Testis (tissue), 3 donors: Measurements from ENCODE around the gene SNX21. TPM values are rescaled to one million over a fixed set of nuclear protein-coding genes. Genes with fewer than 3 reads are reported as not detected.

Source experiments
- DNase-seq: peaks from one replicate; pipeline ENCODE4 v3.0.0-alpha.2; 2019
- H3K27ac ChIP-seq, 2 donors: fragments of 200-600 bp; sonication (generic); one replicate each; pipeline ENCODE4 v1.5.1; 2019
- H3K27me3 ChIP-seq: fragments of 200-600 bp; sonication (generic); one replicate; pipeline ENCODE4 v1.5.1; 2019
- H3K36me3 ChIP-seq: fragments of 200-600 bp; sonication (generic); one replicate; pipeline ENCODE4 v1.5.1; 2017; ENCODE audit warnings: low read depth; ENCODE audit errors: missing control alignments
- H3K4me1 ChIP-seq: fragments of 200-600 bp; sonication (generic); one replicate; pipeline ENCODE4 v1.5.1; 2019
- H3K4me3 ChIP-seq, 2 donors: fragments of 200-600 bp; sonication (generic); one replicate each; pipeline ENCODE4 v1.5.1; 2017 to 2019
- H3K9me3 ChIP-seq: fragments of 200-600 bp; sonication (generic); one replicate; pipeline ENCODE4 v1.5.1; 2017
- POLR2A ChIP-seq: fragments of 450-650 bp; IDR thresholded peaks from one replicate; pipeline ENCODE4 v1.6.1; 2017; ENCODE audit warnings: antibody characterized with exemption, mild to moderate bottlenecking, moderate library complexity
- WGBS, 2 donors: methylation state at CpG; one replicate each; pipeline ENCODE4 v1.1.5; 2018; 5-methylcytosine and 5-hydroxymethylcytosine counted together
- intact Hi-C: fragments of 100-400 bp; cut with DNase I; formaldehyde crosslinking; loops from one replicate; pipeline ENCODE4 v1.15.1; 2023; ENCODE audit warnings: low total_unique reads
- polyA plus RNA-seq: library from polyadenylated mRNA; stranded (reverse); fragments of 350-450 nt; fragmentation: Illumina TruSeq; extraction: RNeasy Lipid Tissue Mini Kit (QIAGEN cat#74804); gene quantifications from one replicate; pipeline ENCODE4 v1.2.3, GENCODE V29; 2014; ENCODE audit warnings: low read depth, low replicate concordance; ENCODE audit not compliant: insufficient read depth
- total RNA-seq, 2 donors: library from RNA; depleted of rRNA; stranded (reverse); fragments of >200 nt; gene quantifications; one replicate each; pipeline ENCODE4 v1.2.3, GENCODE V29; 2016
- TF ChIP-seq, protein P1 (sequence below), 3 experiments: fragments of 450-650 bp in 2 of 3; fragments of 200-600 bp in 1 of 3; sonication (generic) in 1 of 3; IDR thresholded peaks; one replicate each; pipeline ENCODE4 v1.5.1; 2016 to 2019; ENCODE audit warnings: antibody characterized with exemption in 3 of 3, mild to moderate bottlenecking in 2 of 3, moderate library complexity in 1 of 3

SNX21 gene
- total and polyA plus RNA-seq, 3 donors from 2014 or later = 23.9 to 82.4 (median 77.9) TPM

DNA sequence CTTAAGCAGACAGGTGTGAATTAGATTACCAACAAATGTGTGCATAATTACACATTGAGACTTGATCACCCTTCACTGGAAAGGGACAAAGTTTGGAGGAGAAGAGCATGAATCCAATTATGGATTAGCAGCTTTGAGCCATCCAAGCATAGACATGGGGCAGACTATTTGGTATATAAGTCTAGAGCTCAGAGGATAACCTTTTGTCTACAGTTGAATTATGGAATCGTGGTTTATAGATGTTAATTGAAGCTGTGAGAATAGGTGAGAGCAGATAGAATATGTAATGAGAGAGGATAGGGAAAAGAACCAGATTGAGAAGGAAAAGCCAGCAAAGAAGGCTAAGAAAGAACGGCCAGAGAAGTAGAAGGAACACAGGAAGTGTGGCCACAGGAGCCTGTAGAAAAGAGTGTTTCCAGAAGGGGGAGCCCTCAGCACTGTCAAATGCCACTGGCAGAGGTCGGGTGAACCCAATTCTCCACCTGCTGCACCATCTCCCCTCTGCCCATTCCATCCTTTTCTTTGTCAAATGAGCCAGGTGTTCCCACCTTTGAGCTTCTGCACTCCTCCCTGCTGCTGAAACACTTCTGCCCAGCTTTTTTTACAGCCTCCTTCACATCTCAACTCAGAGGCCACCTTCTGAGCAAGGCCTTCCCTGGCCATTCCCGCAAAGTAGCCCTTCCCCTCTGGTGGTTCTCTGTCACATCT lies 34.5 kb upstream of the SNX21 start:
- no peaks in the 10 kb centered on the region for H3K9me3 ChIP-seq
- no peak overlapping the region for H3K27ac ChIP-seq
- H3K4me1 ChIP-seq = no peaks in the 10 kb centered on the region
- peak; percentile 80 for DNase-seq
- intact Hi-C loops = no loop called here
- no peaks in the 10 kb centered on the region for H3K36me3 ChIP-seq
- no peaks in the 10 kb centered on the region for H3K27me3 ChIP-seq
- WGBS, 2 donors = 43 to 51% methylated on average over 4 of the region's 4 CpGs
- no peak for TF ChIP-seq POLR2A
- TF ChIP-seq, protein P1, sequence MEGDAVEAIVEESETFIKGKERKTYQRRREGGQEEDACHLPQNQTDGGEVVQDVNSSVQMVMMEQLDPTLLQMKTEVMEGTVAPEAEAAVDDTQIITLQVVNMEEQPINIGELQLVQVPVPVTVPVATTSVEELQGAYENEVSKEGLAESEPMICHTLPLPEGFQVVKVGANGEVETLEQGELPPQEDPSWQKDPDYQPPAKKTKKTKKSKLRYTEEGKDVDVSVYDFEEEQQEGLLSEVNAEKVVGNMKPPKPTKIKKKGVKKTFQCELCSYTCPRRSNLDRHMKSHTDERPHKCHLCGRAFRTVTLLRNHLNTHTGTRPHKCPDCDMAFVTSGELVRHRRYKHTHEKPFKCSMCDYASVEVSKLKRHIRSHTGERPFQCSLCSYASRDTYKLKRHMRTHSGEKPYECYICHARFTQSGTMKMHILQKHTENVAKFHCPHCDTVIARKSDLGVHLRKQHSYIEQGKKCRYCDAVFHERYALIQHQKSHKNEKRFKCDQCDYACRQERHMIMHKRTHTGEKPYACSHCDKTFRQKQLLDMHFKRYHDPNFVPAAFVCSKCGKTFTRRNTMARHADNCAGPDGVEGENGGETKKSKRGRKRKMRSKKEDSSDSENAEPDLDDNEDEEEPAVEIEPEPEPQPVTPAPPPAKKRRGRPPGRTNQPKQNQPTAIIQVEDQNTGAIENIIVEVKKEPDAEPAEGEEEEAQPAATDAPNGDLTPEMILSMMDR (IDR thresholded peaks at IDR 0.05) = peak in 2 of 3 experiments; percentile 55 to 57
- no peak overlapping the region for H3K4me3 ChIP-seq

DNA sequence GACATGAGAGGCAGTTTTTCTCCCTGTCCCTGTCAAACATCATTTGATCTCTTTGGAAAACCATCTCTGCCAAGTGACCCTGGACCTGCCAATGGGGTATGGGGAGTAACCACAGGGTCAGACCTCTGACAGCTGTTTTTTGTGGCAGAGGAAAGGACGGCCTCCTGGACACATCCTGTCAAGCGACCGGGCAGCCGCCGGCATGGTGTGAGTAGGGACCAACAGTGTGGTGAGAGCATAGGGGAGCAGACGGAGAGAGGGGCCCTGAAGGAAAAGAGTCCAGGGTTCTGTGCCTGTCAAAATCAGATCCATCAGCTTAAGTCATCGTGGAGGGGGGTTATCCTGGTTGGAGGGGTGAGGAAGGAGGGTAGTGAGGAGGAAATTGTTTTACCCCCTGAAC lies 31.7 kb upstream of the SNX21 start:
- TF ChIP-seq, protein P1 (IDR thresholded peaks at IDR 0.05) = no peak
- no peak for TF ChIP-seq POLR2A
- no peak overlapping the region for H3K4me3 ChIP-seq
- no peaks in the 10 kb centered on the region for H3K27me3 ChIP-seq
- no peak overlapping the region for H3K27ac ChIP-seq
- no peak for DNase-seq
- WGBS, 2 donors = 84 to 95% methylated on average over 7 of the region's 7 CpGs
- H3K9me3 ChIP-seq = no peaks in the 10 kb centered on the region
- no peaks in the 10 kb centered on the region for H3K36me3 ChIP-seq
- intact Hi-C loops = no loop called here
- no peaks in the 10 kb centered on the region for H3K4me1 ChIP-seq

DNA sequence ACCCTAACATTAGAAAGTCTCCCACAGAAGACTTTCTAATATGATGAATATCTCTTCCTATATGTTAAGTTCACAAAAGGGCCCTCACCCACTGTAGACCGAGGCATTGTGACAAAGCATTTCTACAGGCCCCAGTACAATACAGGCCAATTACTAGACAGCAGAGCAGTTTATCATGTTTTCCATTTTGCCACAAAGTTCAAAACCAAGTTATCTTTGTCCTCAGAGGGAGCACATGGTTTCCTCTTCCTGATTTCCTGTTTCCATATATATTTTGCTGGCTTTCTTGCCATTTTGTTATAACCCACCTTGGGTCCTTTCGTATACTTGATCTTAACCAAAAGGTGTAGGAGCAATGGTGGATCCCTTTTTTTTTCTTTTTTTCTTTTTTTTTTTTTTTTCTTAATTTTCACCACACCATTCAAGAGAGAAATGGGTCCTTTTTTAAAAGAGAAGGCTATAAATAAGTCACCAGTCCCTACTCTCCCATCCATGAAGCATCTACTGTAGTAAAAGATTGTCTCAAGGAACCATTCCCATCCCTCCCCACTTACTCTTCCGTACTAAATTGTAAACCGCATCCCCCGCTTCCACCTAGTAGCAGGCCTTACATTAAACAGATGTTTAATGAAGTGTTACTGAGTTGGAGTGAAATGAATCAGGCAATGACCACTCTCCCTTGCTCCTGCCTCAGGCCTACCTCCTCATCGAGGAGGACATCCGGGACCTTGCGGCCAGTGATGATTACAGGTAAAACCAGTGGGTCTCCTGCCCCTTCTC lies 23.2 kb upstream of the SNX21 start:
- Histone ChIP-seq H3K4me1 (peaks cover 5% of the 10 kb centered on the region), H3K27ac (no peak overlapping the region), H3K36me3 (no peaks in the 10 kb centered on the region), H3K4me3 (no peak overlapping the region), H3K27me3 (no peaks in the 10 kb centered on the region), H3K9me3 (no peaks in the 10 kb centered on the region)
- DNase-seq = no peak
- 90 to 94% methylated on average over 8 of the region's 8 CpGs for WGBS, 2 donors
- TF ChIP-seq, protein P1 (IDR thresholded peaks at IDR 0.05) = no peak
- TF ChIP-seq POLR2A = no peak
- intact Hi-C loops = loop anchor here (10.0 kb wide), 1 partner anchor 154 kb away; no protein-coding TSS in a partner anchor

DNA sequence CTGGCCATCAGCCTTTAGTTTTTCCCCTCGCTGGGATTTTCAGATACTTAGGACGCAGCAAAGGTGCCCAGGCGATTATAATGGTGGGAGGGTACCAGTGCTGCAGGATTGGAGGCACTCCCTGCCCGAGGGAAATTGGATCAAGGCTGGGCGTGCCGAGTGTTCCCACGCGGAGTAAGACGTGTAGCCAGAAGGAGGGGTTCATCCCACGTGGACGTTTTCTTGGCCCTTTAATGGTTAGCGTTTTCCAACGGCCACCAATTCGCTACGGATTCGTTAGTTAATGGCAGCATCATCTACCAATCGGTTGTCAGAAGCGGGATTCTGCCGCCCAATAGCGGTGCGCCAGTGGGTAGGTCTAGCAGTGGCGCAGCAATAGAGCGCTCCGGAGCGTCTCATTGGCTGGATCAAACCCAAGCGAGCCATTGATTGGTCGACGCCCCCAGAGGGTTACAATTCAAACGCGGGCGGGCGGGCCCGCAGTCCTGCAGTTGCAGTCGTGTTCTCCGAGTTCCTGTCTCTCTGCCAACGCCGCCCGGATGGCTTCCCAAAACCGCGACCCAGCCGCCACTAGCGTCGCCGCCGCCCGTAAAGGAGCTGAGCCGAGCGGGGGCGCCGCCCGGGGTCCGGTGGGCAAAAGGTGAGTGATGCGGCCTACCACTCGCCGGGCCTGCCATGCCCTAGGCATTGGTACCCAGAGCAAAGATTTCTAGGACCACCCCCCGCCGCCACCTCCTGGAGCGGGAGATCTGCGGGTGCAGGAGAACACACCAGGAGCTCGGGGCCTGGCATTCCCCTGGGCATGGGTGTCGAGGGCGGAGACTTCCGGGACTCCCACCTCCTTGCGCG lies 21.2 kb upstream of the SNX21 start, which contains the start of gene UBE2C:
Gene UBE2C (plus strand): TSS at position 488 of the 849 bp plus-strand sequence. CDS start 52 bp downstream, at position 540.
- Histone ChIP-seq H3K9me3 (no peaks in the 10 kb centered on the region), H3K4me3 (peak within 1 kb of the TSS; percentile 56 to 57), H3K27ac (no peak within 1 kb of the TSS), H3K4me1 (peaks cover 6% of the 10 kb centered on the region), H3K36me3 (no peaks in the 10 kb centered on the region), H3K27me3 (no peaks in the 10 kb centered on the region)
- 1% methylated on average over 45 to 65 of the region's 65 CpGs for WGBS, 2 donors
- TF ChIP-seq, protein P1 (IDR thresholded peaks at IDR 0.05) = no peak
- no peak for TF ChIP-seq POLR2A
- peak; percentile 99 for DNase-seq
- intact Hi-C loops = loop anchor here (10.0 kb wide), 1 partner anchor 152 kb away; no protein-coding TSS in a partner anchor
